Renal pelvis (tissue), 12 donors: ENCODE results near the gene IL17C. TPM values are rescaled to one million over a fixed set of nuclear protein-coding genes. Genes with fewer than 3 reads are reported as not detected.

Experiments
- DNase-seq: peaks from one replicate; pipeline ENCODE4 v3.0.0-alpha.2; 2013
- long read RNA-seq, 16 experiments: transcript quantifications; one replicate each; lab custom pipeline, GENCODE V29; 2026
- polyA plus RNA-seq, 3 donors: library from polyadenylated mRNA; unstranded; fragments of 120-200 nt; gene quantifications; one replicate each; pipeline ENCODE4 v1.2.1, GENCODE V29; 2013; ENCODE audit not compliant: insufficient read length in 3 of 3

Gene IL17C, protein sequence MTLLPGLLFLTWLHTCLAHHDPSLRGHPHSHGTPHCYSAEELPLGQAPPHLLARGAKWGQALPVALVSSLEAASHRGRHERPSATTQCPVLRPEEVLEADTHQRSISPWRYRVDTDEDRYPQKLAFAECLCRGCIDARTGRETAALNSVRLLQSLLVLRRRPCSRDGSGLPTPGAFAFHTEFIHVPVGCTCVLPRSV
- polyA plus RNA-seq = under 1 TPM in 1 of 3 donors, not detected in 2; 0.10 TPM
- long read RNA-seq, donor 1 = 0 reads
- long read RNA-seq, donor 2 = 0 reads
- long read RNA-seq, donor 3 = 0 reads
- long read RNA-seq, donor 4 = 0 reads
- long read RNA-seq, donor 5 = 0 reads
- long read RNA-seq, donor 6 = 0 reads
- long read RNA-seq, donor 7 = 0 reads
- long read RNA-seq, donor 8, partial matches to known transcripts = 66 of 66 reads
- long read RNA-seq, donor 8, other reads (novel, unspliced or antisense) = 0 of 66 reads
- long read RNA-seq, donor 9 = 0 reads
- long read RNA-seq, donor 10 = 0 reads
- long read RNA-seq, donor 11 = 0 reads
- long read RNA-seq, donor 12 = 0 reads
- long read RNA-seq, donor 13, partial matches to known transcripts = 352 of 352 reads
- long read RNA-seq, donor 13, other reads (novel, unspliced or antisense) = 0 of 352 reads
- long read RNA-seq, donor 14 = 0 reads
- long read RNA-seq, donor 15 = 0 reads
- long read RNA-seq, donor 16 = 0 reads

DNA sequence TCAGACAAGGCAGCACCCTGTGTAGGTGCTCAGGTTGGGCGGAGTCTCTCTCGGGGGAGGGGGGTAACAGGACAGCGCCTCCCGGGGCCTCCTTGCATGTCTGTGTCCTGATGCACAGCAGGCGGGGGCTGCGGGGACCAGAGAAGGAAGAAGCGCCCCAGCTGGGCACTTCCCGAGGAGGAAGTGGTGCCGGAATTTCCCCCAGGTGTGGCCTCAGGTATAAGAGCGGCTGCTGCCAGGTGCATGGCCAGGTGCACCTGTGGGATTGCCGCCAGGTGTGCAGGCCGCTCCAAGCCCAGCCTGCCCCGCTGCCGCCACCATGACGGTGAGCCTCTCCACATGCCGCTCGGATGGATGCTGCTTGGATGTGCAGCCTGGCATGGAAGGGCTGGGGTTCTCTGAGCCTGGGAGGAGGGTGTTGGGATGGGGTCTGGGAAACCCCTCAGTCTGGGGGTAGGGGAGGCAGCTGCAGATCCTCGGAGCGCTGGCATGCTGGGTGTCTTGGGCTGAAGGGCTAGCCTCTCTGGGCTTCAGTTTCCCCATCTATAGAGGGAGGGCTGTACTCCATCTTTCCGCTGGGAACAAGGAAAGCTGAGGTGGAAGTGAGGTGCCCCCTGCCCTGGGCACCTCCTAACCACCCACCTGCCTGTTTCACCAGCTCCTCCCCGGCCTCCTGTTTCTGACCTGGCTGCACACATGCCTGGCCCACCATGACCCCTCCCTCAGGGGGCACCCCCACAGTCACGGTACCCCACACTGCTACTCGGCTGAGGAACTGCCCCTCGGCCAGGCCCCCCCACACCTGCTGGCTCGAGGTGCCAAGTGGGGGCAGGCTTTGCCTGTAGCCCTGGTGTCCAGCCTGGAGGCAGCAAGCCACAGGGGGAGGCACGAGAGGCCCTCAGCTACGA, at the start of gene IL17C:
TSS of gene IL17C (plus strand) at position 250 of the 908 bp plus-strand sequence. CDS start at position 320, 70 bp downstream.
- no peak for DNase-seq

DNA sequence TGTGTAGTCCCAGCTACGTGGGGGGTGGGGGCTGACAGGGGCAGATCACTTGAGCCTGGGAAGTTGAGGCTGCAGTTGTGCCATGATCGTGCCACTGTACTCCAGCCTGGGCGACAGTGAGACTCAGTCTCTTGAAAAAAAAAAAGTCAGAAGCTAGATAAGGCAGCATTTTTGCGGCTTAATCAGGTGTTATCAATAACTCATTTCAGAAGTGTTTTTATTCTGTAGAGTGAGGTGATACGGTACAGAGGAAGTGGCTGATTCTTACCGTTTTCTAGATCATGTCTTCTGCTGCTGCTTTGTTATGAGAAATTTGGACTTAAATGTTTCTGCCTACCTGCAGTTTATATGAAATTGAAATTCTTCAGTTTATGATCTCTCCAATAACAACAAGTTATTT, 49.6 kb upstream of the IL17C start:
- DNase-seq = no peak

DNA sequence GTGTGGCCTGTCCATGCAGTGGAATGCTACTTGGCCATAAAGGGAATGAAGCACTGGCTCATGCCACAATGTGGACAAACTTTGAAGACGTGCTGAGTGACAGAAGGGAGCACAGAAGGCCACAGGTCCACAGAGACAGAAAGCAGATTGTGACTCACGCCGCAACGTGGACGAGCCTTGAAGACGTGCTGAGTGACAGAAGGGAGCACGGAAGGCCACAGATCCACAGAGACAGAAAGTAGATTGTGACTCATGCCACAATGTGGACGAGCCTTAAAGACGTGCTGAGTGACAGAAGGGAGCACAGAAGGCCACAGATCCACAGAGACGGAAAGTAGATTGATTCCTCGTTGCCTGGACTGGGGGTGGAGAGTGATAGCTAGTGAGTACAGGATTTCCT, 48.9 kb upstream of the IL17C start:
- DNase-seq = no peak

DNA sequence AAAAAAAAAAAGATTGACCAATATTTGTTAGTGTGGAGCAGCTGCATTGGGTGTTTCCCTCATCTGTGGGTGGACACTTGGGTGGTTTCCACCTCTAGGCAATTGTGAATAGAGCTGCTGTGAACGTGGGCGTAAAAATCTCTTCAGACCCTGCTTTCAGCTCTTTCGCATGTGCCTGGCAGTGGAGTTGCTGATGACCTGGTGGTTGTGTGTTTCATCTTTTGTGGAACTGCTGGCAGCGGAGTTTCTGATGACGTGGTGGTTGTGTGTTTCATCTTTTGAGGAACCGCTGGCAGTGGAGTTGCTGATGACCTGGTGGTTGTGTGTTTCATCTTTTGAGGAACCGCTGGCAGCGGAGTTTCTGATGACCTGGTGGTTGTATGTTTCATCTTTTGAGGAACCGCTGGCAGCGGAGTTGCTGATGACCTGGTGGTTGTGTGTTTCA, 46.8 kb upstream of the IL17C start:
- DNase-seq = no peak

DNA sequence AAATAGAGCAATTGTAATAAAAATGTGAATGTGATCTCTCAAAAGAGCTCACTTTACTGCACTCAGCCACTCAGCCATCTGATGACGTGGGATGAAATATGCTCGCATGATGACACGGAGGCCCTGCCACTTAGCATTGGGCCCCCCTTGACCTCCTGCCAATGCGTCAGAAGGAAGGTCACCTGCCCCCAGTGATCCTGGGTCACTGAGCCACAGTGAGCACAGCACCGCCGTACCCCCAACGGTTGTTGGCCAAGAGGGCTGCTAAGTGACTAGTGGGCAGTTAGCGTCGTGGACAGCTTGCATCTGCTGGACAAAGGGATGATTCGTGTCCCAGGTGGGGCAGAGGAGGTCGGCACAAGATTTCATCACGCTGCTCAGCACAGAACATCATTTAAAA, 45.3 kb upstream of the IL17C start:
- no peak for DNase-seq

DNA sequence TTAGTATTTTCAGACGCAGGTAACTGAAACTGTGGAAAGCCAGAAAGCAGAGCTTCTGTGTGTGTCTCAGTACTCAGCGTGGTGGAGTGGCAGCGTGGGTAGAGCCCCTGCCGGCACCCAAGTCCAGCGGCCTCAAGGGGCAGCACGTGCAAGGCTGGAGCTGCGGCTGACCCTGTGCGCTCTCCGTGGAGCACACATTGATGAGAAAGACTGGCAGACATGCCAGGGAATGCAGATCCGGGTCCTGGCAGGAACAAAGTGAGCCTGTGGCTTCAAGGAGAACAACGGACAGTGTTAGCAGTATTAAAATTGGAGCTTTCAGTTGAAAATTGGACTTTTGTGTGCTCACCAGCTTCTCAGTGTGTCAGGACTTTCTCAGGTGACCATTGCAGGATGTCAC, 44.9 kb upstream of the IL17C start:
- DNase-seq = no peak

DNA sequence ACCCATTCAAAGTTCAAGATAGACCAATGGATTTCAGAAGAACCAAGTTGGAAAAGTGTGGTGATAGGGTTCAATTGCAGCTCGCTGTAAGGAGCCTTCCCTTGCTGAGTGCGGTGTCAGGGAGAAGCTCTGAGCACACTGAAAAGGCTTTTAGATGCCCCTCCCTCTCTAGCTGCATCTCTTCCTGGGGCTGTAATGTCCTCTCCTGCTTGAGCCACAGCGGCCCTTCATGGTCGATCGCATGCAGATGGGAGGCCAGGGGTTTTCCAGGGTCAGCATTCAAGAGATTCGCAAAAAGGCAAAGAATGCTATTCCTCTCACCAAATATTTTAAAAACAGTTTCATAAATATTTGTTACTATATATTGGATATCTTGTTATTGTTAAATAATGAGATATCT, 44.5 kb upstream of the IL17C start:
- no peak for DNase-seq

DNA sequence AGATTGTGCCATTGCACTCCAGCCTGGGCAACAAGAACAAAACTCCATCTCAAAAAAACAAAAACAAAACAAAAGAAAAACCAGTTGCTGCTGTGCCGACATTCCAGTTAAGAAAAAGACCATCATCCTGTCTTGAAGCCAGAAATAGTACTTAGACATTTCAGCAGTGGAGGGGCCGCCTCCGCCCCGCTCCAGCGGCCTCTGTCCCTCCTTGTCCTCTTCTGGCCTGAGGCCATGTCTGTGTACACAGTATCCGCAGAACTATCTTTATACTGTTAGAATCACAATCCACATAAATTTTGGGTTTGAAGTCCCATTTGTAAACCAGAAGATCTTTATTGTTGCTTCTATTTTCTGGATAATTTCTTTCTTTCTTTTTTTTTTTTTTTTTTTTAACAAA, 43.3 kb upstream of the IL17C start:
- DNase-seq = no peak

DNA sequence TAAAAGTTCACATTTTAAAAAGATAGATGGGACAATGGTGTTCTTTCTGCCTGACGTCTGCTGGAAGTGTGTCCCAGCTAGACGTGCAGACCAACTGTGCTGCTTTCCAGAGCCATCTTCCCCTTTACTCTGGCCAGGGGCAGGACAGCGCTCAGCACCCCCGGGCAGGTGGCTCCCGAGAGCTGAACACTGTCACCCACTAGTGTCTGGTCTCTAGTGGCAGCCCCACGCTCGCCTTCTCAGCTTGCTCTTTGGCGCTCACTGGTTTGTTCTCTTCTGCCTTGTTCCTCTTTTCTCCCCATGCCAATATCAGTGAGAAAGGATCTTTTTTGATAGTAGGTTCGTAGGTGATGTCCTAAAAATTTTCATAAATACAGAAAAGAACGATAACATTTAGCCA, 42.5 kb upstream of the IL17C start:
- no peak for DNase-seq

DNA sequence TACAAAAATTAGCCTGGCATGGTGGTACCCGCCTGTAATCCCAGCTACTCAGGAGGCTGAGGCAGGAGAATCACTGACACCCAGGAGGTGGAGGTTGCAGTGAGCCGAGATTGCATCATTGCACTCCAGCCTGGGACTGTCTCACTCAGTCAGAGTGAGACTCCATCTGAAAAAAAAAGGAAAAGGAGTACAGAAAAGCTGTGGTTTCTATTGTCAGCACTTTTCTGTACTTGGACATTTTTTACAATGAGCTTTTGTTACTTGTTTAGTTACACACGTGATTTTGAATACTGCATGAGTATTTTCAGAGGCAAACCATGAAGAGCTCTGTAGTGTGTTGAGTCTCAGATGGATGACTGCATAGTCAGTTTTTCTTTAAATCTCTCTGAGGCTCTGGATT, 41.9 kb upstream of the IL17C start:
- DNase-seq = no peak

DNA sequence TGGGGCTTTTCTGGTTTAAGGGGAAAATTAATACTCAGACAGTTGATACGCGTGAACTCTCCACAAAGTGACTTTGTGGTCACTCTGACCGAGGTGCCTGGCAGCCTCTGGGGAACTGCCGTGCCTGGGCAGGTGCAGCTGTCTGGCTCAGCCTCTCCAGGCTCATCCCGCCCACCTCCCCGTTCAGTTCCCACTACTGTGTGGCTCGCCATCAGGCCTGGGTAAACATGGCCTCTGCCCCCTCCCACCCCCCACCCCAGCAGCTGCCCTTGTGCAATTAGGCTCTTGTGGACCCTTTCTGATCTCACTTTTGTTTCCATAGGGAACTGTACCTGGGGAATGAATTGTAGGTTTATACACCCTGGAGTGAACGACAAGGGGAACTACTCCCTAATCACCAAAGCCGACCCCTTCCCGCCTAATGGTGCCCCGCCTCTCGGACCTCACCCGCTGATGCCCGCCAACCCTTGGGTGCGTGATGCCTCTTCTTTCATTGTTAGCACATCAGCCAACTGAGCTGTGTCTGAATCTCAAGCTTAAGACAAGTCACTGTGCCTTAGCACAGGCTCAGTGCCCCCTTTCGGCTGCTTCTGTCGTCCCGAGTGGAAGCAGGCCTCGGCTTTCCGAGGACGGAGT, 40.4 kb upstream of the IL17C start:
- no peak for DNase-seq

DNA sequence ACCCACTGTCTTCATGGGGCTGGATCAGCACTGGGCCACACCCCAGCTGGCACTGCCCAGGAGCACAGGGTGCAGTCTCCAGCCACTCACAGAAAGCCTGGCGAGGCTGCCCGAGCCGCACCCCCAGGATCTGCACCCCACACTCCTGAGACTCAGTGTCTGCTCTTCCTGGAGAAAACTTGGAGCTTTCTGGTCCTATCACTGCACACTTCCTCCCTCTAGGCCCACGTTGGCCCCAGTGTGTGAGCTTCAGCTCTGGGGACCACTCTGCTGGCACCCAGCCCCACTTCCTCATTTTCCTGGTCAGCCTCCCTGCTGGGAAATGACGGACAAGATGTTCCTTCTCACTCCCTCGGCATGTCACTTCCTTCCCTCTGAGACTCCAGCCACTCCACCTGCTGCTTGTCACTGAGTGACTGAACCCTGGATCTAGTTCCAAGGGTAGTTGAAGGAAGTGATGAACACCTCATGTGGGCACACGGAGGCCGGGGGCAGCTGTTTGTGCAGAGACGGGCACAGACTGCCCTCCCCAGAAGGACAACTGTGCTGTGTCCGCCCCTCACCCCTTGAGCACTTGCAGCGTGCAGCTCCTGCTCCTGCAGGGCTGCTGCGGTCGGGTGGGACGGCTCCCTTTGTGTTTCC, 39.2 kb upstream of the IL17C start:
- peak; percentile 14 for DNase-seq

DNA sequence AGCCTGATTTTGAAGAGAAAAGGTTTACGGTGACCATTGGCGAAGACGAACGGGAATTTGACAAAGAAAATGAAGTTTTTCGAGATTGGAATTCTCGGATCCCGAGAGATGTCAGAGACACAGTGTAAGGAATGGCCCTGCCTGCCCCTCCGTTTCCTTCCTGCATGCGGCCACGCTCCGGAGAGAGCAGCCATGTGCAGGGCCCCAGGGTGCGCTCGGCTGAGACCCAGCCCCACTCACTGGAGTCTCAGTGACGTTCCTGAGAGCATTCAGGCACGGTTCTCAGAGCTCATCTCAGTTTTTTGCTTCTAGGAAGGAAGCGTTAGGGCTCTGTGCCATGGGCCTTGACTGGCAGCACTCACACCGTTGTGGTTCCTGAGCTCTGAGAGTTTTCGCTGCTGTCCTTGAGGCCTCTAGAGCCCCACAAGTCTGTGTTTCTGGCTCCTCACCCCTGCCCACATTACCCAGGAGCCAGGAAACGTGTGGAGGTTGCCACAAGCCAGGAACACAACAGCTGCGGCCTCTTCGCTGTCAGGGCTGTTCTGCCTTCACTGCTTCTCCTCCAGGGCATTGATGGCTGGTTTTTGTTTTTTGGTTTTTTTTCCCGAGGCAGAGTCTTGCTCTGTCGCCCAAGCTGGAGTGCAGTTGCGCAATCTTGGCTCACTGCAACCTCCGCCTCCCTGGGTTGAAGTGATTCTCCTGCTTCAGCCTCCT, 38.4 kb upstream of the IL17C start:
- DNase-seq = no peak

DNA sequence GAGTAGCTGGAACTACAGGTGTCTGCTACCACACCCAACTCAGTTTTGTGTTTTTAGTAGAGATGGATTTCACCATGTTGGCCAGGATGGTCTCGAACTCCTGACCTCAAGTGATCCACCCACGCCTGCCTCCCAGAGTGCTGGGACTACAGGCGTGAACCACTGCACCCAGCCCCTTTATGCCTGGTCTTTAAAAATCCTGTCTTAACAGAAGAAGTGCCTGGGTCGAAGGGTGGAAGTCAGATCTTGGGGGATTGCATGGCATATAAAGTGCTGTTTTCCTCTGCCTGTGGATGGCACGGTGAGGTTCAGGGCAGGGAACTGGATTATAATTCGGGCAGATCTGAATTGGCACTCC, 37.9 kb upstream of the IL17C start:
- DNase-seq = no peak

DNA sequence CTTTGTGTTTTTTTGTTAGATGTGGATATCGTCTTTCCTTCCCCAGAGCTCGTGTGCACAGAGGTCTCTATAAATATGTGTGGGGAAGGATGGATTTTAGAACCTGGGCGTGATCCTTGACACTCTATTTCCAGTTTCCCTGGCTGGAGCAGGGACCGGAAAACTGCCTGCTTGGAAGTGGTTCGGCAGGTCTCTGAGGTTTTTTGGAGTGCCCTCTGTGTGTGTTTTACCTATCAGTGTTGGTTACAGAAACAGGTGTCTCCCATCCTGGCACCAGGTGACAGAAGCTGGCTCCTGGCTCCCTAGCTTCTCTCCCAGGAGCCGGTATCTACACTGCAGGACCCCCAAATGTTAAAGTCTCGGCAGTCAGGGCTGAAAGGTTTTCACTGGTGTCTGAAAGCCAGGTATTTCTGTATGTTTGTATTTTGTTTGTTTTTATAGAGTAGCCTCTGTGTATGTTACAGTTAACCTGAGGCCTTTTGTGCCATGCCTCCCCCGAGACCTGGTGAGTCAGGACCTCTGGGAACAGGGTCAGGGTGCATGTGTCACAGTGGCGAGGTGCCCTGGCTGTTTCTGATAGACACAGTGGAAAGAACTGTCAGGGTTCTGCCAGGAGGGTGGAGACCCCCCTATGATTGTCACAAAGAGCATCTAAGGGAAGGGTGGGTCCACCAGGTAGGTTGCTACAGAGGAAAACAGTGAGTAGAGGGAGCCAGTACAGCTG, 36.9 kb upstream of the IL17C start:
- no peak for DNase-seq

DNA sequence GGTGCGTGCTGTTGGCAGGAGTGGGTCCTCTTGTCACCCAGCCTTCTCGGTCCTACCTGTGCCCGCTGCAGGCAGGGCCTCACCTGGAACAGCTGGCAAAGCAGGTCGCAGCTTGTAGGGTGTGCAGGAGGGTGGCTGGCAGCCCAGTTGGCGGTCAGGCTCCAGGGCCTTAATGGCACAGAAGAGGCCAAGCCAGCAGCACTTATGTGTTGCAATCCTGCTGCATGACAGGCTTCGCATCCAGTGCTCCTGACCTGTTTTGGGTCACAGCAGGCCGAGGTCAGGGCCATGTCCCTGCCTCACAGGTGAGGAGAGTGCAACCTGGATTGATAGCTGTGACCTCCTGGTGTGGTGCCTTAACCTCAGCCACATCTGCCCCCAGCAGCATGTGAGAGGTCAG, 36.3 kb upstream of the IL17C start:
- no peak for DNase-seq

DNA sequence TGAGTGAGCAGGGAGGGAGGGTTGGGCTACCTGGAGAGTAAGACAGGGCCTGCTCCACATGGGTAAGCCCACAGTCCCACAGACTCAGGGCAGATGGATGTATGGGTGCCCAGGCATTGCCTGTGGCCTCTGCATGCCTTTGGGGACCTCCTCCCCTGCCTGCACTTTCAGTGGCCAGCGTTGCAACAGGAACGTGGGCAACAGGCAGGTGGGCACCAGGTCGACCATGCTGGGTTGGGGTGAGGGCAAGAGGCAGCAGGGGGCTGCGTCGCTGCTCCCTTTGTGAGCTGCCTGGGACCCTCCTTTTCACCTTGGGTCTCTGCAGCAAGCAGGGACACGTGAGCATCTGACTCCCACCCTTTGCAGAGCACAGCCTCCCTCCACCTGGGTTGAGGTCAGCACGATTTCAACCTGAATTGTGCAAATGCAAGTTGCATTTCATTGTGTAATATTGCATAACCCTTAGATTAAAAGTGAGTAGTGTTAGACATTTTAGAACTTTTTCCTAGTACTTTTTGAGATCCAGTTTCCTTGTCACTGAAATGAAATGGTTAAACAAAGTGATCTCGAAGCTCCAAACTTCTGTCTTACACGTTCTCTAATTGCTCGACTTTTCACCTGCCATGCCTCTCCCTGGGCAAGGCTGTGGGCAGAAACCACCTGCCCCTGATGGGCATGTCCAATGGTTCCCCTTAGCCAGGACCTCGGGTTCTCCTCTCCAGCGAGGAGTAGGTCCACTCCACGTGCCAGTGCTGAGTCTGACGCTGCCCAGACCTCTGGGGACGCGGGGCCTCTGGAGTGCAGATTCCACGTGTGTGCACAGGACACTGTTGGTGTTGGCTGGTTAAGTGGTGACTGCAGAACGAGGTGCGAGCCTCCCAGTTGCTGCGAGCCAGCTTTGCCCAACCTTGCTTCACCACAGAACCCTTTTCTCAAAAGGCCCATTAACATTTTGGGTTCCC, 32.9 kb upstream of the IL17C start:
- DNase-seq = no peak

DNA sequence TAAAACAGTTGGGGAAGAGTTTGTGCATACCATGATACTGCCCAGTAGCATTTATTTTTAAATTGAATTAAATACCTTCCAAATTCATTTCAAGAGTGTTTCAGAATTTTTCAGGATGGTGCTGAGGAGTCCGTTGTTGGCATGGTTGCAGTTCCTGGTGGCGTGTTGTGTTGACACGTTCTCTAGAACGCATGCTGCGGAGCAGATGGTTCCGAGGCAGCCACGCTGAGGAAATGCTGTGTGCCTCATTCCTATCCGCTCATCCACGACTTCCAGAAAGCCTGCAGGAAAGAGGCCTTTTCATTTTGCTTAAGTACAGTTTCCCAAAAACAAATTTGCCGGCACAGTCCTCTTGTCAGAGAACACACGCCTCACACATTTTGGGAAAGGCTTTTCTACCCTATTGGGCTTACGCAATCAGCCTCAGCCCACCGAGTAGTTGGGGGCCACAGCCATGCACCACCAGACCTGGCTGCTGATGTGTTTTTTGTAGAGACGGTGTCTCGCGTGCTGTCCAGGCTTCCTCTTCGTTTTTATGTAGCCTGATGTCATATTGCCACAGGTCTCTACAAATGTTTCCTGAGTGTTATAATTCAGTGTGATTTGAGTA, 32.1 kb upstream of the IL17C start:
- no peak for DNase-seq
